H9 (cell line): ENCODE data around the gene GAK. TPM values are rescaled to one million over a fixed set of nuclear protein-coding genes. Genes with fewer than 3 reads are reported as not detected.

Source experiments
- DNase-seq: peaks from one replicate; pipeline ENCODE4 v3.0.0-alpha.2; 2017
- H2AFZ ChIP-seq: one replicate; pipeline ENCODE4 v1.6.1; 2013; ENCODE audit warnings: mild to moderate bottlenecking, low read length, control low read depth, moderate library complexity
- H2AK5ac ChIP-seq: 2 replicates; pipeline ENCODE4 v1.6.1; 2013; ENCODE audit warnings: low read length, control low read depth, mixed read lengths; ENCODE audit not compliant: insufficient read length
- H2BK120ac ChIP-seq: one replicate; pipeline ENCODE4 v1.6.1; 2013; ENCODE audit warnings: low read depth, mild to moderate bottlenecking, low read length, control low read depth, inconsistent platforms; ENCODE audit not compliant: poor library complexity, severe bottlenecking
- H2BK12ac ChIP-seq: 2 replicates; pipeline ENCODE4 v1.6.1; 2013; ENCODE audit warnings: low read length, control low read depth, mixed read lengths, low read depth; ENCODE audit not compliant: insufficient read length
- H2BK15ac ChIP-seq: 2 replicates; pipeline ENCODE4 v1.6.1; 2013; ENCODE audit warnings: low read depth, low read length, control low read depth
- H2BK20ac ChIP-seq: one replicate; pipeline ENCODE4 v1.6.1; 2013; ENCODE audit warnings: low read depth, mild to moderate bottlenecking, low read length, control low read depth, inconsistent platforms; ENCODE audit not compliant: poor library complexity, severe bottlenecking
- H2BK5ac ChIP-seq: 2 replicates; pipeline ENCODE4 v1.6.1; 2013; ENCODE audit warnings: low read length, control low read depth, mixed read lengths; ENCODE audit not compliant: insufficient read length
- H3K14ac ChIP-seq: 2 replicates; pipeline ENCODE4 v1.6.1; 2013; ENCODE audit warnings: low read length, control low read depth; ENCODE audit not compliant: insufficient read depth
- H3K18ac ChIP-seq: 2 replicates; pipeline ENCODE4 v1.6.1; 2013; ENCODE audit warnings: low read depth, mild to moderate bottlenecking, mixed read lengths, low read length, control low read depth; ENCODE audit not compliant: insufficient read length
- H3K23ac ChIP-seq: 2 replicates; pipeline ENCODE4 v1.6.1; 2013; ENCODE audit warnings: low read length, control low read depth, mixed read lengths, low read depth; ENCODE audit not compliant: insufficient read length
- H3K23me2 ChIP-seq: 2 replicates; pipeline ENCODE4 v1.6.1; 2013; ENCODE audit warnings: low read depth, mild to moderate bottlenecking, mixed read lengths, low read length, control low read depth; ENCODE audit not compliant: insufficient read length, poor library complexity, severe bottlenecking
- H3K27ac ChIP-seq: 2 replicates; pipeline ENCODE4 v1.5.1; 2013; ENCODE audit warnings: low read length, control low read depth, mixed read lengths, low read depth; ENCODE audit not compliant: insufficient read length
- H3K27me3 ChIP-seq: 2 replicates; pipeline ENCODE4 v1.6.1; 2013; ENCODE audit warnings: low read length, control low read depth, inconsistent platforms; ENCODE audit not compliant: insufficient read depth
- H3K4ac ChIP-seq: 2 replicates; pipeline ENCODE4 v1.6.1; 2013; ENCODE audit warnings: low read depth, mild to moderate bottlenecking, control low read depth, inconsistent platforms, low read length, moderate library complexity
- H3K4me1 ChIP-seq: 2 replicates; pipeline ENCODE4 v1.6.1; 2013; ENCODE audit warnings: low read length, control low read depth, inconsistent platforms; ENCODE audit not compliant: insufficient read depth
- H3K4me2 ChIP-seq: 2 replicates; pipeline ENCODE4 v1.6.1; 2013; ENCODE audit warnings: low read length, control low read depth, mixed read lengths; ENCODE audit not compliant: insufficient read length, insufficient read depth
- H3K56ac ChIP-seq: 2 replicates; pipeline ENCODE4 v1.6.1; 2013; ENCODE audit warnings: low read depth, mild to moderate bottlenecking, mixed read lengths, low read length, control low read depth; ENCODE audit not compliant: insufficient read length
- H3K79me1 ChIP-seq: 2 replicates; pipeline ENCODE4 v1.6.1; 2013; ENCODE audit warnings: low read depth, mild to moderate bottlenecking, moderate library complexity, low read length, control low read depth, inconsistent platforms; ENCODE audit not compliant: insufficient read depth, poor library complexity, severe bottlenecking
- H3K79me2 ChIP-seq: 2 replicates; pipeline ENCODE4 v1.6.1; 2013; ENCODE audit warnings: low read length, control low read depth, inconsistent platforms; ENCODE audit not compliant: insufficient read depth
- H3K9ac ChIP-seq: 2 replicates; pipeline ENCODE4 v1.6.1; 2013; ENCODE audit warnings: low read length, control low read depth, mixed read lengths; ENCODE audit not compliant: insufficient read length; ENCODE audit errors: extremely low read depth
- H3K9me3 ChIP-seq: one replicate; pipeline ENCODE4 v1.6.1; 2013; ENCODE audit warnings: low read depth, low read length, inconsistent platforms; ENCODE audit not compliant: control insufficient read depth
- H3T11ph ChIP-seq: one replicate; pipeline ENCODE4 v1.6.1; 2013; ENCODE audit warnings: mild to moderate bottlenecking, low read length, control low read depth, inconsistent platforms
- H4K20me1 ChIP-seq: one replicate; pipeline ENCODE4 v1.6.1; 2013; ENCODE audit not compliant: control insufficient read depth, insufficient read length, insufficient read depth
- H4K5ac ChIP-seq: 2 replicates; pipeline ENCODE4 v1.6.1; 2013; ENCODE audit warnings: low read depth, mild to moderate bottlenecking, mixed read lengths, low read length, control low read depth; ENCODE audit not compliant: insufficient read length
- H4K8ac ChIP-seq: replicated peaks from 2 replicates; pipeline ENCODE4 v1.6.1; 2013; ENCODE audit warnings: low read length, control low read depth, mixed read lengths, low read depth; ENCODE audit not compliant: insufficient read length
- H4K91ac ChIP-seq: 2 replicates; pipeline ENCODE4 v1.6.1; 2013; ENCODE audit warnings: low read depth, mild to moderate bottlenecking, moderate library complexity, mixed read lengths, low read length, control low read depth; ENCODE audit not compliant: insufficient read length
- H3K27ac Mint-ChIP-seq, 3 experiments: 2 replicates in 2 of 3; 3 replicates in 1 of 3; pipeline ENCODE4 v1.8.0; 2020 to 2021; ENCODE audit warnings: mixed read lengths in 3 of 3, mild to moderate bottlenecking in 1 of 3, moderate library complexity in 1 of 3
- H3K27me3 Mint-ChIP-seq: 2 replicates; pipeline ENCODE4 v1.8.0; 2021; ENCODE audit warnings: low read depth, mild to moderate bottlenecking, moderate library complexity, mixed read lengths
- H3K36me3 Mint-ChIP-seq, 3 experiments: 2 replicates in 2 of 3; 3 replicates in 1 of 3; pipeline ENCODE4 v1.8.0; 2020 to 2021; ENCODE audit warnings: low read depth in 3 of 3, mixed read lengths in 3 of 3; ENCODE audit not compliant: insufficient read depth in 1 of 3
- H3K4me1 Mint-ChIP-seq, 2 experiments: 2 replicates each; pipeline ENCODE4 v1.8.0; 2020; ENCODE audit warnings: mixed read lengths in 2 of 2
- H3K4me3 Mint-ChIP-seq, 2 experiments: 2 replicates in 1 of 2; 3 replicates in 1 of 2; pipeline ENCODE4 v1.8.0; 2020 to 2021; ENCODE audit warnings: mild to moderate bottlenecking in 2 of 2, mixed read lengths in 2 of 2, moderate library complexity in 1 of 2
- H3K9me3 Mint-ChIP-seq, 2 experiments: 2 replicates in 1 of 2; 3 replicates in 1 of 2; pipeline ENCODE4 v1.8.0; 2020; ENCODE audit warnings: mild to moderate bottlenecking in 2 of 2, mixed read lengths in 2 of 2, moderate library complexity in 1 of 2
- WGBS: extraction: QIAGEN DNeasy Blood & Tissue Kit; methylation state at CpG from one replicate; pipeline ENCODE4 v1.1.7; 2013; ENCODE audit warnings: missing lambda C conversion rate, low lambda C conversion rate, mixed read lengths; ENCODE audit not compliant: insufficient read length; ENCODE audit errors: extremely low coverage; 5-methylcytosine and 5-hydroxymethylcytosine counted together
- total RNA-seq: library from RNA; stranded (reverse); gene quantifications from 2 replicates; pipeline ENCODE4 v1.2.1, GENCODE V29; 2021
- TF ChIP-seq, protein P1 (sequence below): fragments of 200-600 bp; sonication (generic); conservative IDR thresholded peaks from 3 replicates; pipeline ENCODE4 v1.8.0; 2021; ENCODE audit warnings: antibody characterized with exemption, mild to moderate bottlenecking

The GAK gene
- total RNA-seq, 1 experiment from 2014 or later, result 80.7 TPM

DNA sequence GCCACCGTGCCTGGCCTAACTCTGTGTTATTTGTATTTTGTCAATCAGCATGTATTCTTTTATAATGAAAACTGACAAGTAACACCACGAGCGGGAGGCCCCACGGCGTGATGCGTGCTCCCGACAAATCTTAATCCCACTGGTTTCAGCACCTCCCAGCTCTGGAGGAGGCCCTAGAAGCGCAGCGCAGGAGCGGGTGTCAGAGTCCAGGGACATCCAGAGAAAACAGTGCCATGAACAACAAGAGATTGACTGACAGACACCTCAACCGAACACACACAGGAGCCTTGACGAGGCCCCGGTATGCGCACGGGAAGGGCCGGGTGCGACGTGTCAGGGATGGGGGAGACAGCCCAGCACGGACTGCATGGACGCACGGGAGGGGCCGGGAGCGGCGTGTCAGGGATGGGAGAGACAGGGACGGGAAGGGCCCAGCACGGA, 23.0 kb downstream of the GAK start:
- Mint-ChIP-seq H3K36me3 (peaks cover 15 to 50% (median 44%) of the 10 kb centered on the region in 3 experiments), H3K27me3 (no peaks in the 10 kb centered on the region; the same call in 1 of the 2 replicates), H3K27ac (0 out of 7 replicates have a peak overlapping the region, but pooled peaks of 1 of the 3 experiments have one; percentile 66), H3K9me3 (peaks cover 0 to 8% of the 10 kb centered on the region in 2 experiments; a peak in 4 of 5 replicates), H3K4me3 (no peak overlapping the region), H3K4me1 (peaks cover 6 to 7% of the 10 kb centered on the region in 2 experiments)
- no peaks in the 10 kb centered on the region for H3K27me3 ChIP-seq
- no peak overlapping the region for H2BK20ac ChIP-seq
- no peak overlapping the region for H3K4ac ChIP-seq
- no peak for DNase-seq
- H3K79me2 ChIP-seq, result no peaks in the 10 kb centered on the region
- no peak overlapping the region for H2AFZ ChIP-seq
- no peaks in the 10 kb centered on the region for H3K23me2 ChIP-seq
- no peaks in the 10 kb centered on the region for H3K9me3 ChIP-seq
- no peaks in the 10 kb centered on the region for H4K20me1 ChIP-seq
- H3K4me1 ChIP-seq, result no peaks in the 10 kb centered on the region
- no peak overlapping the region for H3T11ph ChIP-seq
- no peak overlapping the region for H3K9ac ChIP-seq
- no CpG with 5 or more reads among the region's 26 CpGs for WGBS
- H2BK5ac ChIP-seq, result no peak overlapping the region
- no peak overlapping the region for H2AK5ac ChIP-seq
- no peak overlapping the region for H3K27ac ChIP-seq
- H2BK15ac ChIP-seq, result no peak overlapping the region
- H4K91ac ChIP-seq, result no peak overlapping the region
- no peak overlapping the region for H3K56ac ChIP-seq
- H3K23ac ChIP-seq, result no peak overlapping the region
- H2BK12ac ChIP-seq, result no peak overlapping the region
- TF ChIP-seq, protein P1, sequence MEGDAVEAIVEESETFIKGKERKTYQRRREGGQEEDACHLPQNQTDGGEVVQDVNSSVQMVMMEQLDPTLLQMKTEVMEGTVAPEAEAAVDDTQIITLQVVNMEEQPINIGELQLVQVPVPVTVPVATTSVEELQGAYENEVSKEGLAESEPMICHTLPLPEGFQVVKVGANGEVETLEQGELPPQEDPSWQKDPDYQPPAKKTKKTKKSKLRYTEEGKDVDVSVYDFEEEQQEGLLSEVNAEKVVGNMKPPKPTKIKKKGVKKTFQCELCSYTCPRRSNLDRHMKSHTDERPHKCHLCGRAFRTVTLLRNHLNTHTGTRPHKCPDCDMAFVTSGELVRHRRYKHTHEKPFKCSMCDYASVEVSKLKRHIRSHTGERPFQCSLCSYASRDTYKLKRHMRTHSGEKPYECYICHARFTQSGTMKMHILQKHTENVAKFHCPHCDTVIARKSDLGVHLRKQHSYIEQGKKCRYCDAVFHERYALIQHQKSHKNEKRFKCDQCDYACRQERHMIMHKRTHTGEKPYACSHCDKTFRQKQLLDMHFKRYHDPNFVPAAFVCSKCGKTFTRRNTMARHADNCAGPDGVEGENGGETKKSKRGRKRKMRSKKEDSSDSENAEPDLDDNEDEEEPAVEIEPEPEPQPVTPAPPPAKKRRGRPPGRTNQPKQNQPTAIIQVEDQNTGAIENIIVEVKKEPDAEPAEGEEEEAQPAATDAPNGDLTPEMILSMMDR, result no peak
- H4K5ac ChIP-seq, result no peak overlapping the region
- peaks cover 2% of the 10 kb centered on the region for H3K79me1 ChIP-seq
- no peak overlapping the region for H4K8ac ChIP-seq
- H2BK120ac ChIP-seq, result no peak overlapping the region
- H3K18ac ChIP-seq, result no peak overlapping the region
- H3K4me2 ChIP-seq, result no peak overlapping the region
- no peak overlapping the region for H3K14ac ChIP-seq
